Activated gamma-delta T cell (primary cell): Measurements from ENCODE around the gene TCAF1.

ENCODE experiments used
- DNase-seq: peaks from one replicate; lab custom pipeline; 2025; lab: John Stamatoyannopoulos, UW
- total RNA-seq, 2 donors: gene quantifications; one replicate each; lab custom pipeline; 2026; lab: John Stamatoyannopoulos, UW

Gene TCAF1, protein sequence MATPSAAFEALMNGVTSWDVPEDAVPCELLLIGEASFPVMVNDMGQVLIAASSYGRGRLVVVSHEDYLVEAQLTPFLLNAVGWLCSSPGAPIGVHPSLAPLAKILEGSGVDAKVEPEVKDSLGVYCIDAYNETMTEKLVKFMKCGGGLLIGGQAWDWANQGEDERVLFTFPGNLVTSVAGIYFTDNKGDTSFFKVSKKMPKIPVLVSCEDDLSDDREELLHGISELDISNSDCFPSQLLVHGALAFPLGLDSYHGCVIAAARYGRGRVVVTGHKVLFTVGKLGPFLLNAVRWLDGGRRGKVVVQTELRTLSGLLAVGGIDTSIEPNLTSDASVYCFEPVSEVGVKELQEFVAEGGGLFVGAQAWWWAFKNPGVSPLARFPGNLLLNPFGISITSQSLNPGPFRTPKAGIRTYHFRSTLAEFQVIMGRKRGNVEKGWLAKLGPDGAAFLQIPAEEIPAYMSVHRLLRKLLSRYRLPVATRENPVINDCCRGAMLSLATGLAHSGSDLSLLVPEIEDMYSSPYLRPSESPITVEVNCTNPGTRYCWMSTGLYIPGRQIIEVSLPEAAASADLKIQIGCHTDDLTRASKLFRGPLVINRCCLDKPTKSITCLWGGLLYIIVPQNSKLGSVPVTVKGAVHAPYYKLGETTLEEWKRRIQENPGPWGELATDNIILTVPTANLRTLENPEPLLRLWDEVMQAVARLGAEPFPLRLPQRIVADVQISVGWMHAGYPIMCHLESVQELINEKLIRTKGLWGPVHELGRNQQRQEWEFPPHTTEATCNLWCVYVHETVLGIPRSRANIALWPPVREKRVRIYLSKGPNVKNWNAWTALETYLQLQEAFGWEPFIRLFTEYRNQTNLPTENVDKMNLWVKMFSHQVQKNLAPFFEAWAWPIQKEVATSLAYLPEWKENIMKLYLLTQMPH
- total RNA-seq, result 24.6 to 32.7 reads per million in 2 donors

GRCh38 chr7:143901668-143902331, at the start of gene TCAF1:
Gene TCAF1 (minus strand): TSS chr7:143902176. CDS start chr7:143876608, 25,568 bp downstream.
- peak; percentile 69 for DNase-seq

- DNase-seq, result no peak
These were observed 46.8 kb upstream of the TCAF1 start for GRCh38 chr7:143948733-143949132.

DNA sequence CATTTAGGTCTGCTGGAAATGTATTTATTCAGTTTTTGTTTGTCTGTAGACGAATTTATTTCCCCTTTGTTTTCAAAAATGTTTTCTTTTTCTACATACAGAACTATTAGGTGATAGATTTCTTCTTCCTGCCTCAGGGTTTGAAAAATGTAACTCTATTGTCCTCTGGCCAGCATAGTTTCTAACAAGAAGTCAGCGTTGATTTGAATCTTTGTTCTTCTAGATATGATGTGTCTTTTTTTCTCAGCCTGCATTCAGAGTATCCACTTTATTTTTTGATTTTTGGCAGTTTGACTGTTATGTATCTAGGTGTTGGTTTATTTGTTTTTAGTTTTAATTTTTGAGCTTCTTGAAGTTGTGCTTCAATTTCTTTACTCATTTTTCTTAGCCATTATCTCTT, 45.1 kb upstream of the TCAF1 start:
- no peak for DNase-seq

GRCh38 chr7:143945423-143945822, 43.4 kb upstream of the TCAF1 start:
- no peak for DNase-seq

- DNase-seq, result no peak
These were observed 36.6 kb upstream of the TCAF1 start for GRCh38 chr7:143938379-143939243.

- no peak for DNase-seq
These were observed 34.4 kb upstream of the TCAF1 start for GRCh38 chr7:143936087-143937009.

GRCh38 chr7:143934526-143935325, 32.8 kb upstream of the TCAF1 start, which contains the start of gene OR2F2:
Gene OR2F2 (plus strand): TSS chr7:143935233. CDS start chr7:143935233, 0 bp downstream.
- no peak for DNase-seq

DNA sequence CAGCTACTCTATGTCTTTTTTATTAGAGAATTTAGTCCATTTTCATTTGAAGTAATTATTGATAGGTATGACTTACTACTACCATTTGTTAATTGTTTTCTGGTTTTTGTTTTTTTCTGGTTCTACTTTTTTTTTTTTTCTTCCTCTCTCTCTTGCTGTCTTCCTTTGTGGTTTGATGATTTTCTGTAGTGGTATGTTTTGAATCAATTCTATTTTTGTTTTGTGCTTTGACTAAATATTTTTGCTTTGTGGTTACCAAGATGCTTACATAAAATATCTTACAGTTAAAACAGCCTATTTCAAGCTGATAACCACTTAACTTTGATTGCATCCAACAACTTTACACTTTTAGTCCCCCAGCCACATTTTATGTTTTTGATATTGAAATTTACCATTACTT, 29.8 kb upstream of the TCAF1 start:
- DNase-seq, result no peak

GRCh38 chr7:143929224-143929920, 27.4 kb upstream of the TCAF1 start:
- DNase-seq, result no peak

- no peak for DNase-seq
These were observed 22.9 kb upstream of the TCAF1 start for GRCh38 chr7:143924851-143925250.

GRCh38 chr7:143914938-143915652, 13.1 kb upstream of the TCAF1 start:
- no peak for DNase-seq

- DNase-seq, result no peak
These were observed 12.1 kb upstream of the TCAF1 start for GRCh38 chr7:143913945-143914615.

- DNase-seq, result no peak
These were observed 8.7 kb upstream of the TCAF1 start for GRCh38 chr7:143910473-143911248.

- no peak for DNase-seq
These were observed 7.9 kb upstream of the TCAF1 start for GRCh38 chr7:143909863-143910262.

GRCh38 chr7:143908120-143908519, 6.1 kb upstream of the TCAF1 start:
- DNase-seq, result no peak

- DNase-seq, result no peak
These were observed 4.9 kb upstream of the TCAF1 start for GRCh38 chr7:143906895-143907294.
